LoVo (cell line): ENCODE results near the gene CYP2A13.
"Not testable (repeated sequence)": the region's sequence is repeated elsewhere in the genome, so short reads cannot be mapped to it uniquely, and the experiment has no call there.

Experiments used
- DNase-seq: peaks from one replicate; pipeline ENCODE4 v3.0.0-alpha.2; 2016; ENCODE audit warnings: low spot score

Gene CYP2A13, protein sequence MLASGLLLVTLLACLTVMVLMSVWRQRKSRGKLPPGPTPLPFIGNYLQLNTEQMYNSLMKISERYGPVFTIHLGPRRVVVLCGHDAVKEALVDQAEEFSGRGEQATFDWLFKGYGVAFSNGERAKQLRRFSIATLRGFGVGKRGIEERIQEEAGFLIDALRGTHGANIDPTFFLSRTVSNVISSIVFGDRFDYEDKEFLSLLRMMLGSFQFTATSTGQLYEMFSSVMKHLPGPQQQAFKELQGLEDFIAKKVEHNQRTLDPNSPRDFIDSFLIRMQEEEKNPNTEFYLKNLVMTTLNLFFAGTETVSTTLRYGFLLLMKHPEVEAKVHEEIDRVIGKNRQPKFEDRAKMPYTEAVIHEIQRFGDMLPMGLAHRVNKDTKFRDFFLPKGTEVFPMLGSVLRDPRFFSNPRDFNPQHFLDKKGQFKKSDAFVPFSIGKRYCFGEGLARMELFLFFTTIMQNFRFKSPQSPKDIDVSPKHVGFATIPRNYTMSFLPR

DNA sequence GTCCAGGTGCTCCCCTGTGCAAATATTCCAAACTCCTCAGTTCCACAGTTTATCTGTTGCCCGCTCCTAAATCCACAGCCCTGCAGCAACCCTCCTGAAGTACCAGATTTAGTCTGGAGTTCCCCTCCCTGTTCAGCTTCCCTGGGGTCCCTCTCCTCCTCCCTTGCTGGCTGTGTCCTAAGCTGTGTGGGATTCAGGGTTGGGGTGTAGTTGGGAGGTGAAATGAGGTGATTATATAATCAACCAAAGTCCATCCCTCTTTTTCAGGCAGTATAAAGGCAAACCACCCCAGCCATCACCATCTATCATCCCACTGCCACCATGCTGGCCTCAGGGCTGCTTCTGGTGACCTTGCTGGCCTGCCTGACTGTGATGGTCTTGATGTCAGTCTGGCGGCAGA, at the start of gene CYP2A13:
Gene CYP2A13, plus strand, starts transcription at position 301 of the 400 bp plus-strand sequence. Its CDS starts 21 bp downstream, at position 322.
- no peak for DNase-seq

DNA sequence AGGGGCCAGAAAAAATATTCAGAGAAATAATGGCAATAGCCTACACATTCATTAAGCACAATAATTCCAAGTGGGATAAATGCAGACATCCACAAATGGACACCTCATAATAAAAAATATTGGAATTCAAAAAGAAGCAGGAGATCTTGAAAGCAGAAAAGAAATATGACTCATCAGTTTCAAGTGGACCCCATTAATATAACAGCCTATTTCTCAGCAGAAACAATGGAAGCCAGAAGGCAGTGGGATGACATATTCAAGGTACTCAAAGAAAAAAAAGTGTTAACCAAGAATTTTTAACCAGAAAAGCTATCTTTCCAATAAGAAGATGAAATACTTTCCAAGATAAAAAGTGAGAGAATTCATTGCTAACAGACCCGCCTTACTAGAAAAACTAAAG, 48.4 kb upstream of the CYP2A13 start:
- no peak for DNase-seq

DNA sequence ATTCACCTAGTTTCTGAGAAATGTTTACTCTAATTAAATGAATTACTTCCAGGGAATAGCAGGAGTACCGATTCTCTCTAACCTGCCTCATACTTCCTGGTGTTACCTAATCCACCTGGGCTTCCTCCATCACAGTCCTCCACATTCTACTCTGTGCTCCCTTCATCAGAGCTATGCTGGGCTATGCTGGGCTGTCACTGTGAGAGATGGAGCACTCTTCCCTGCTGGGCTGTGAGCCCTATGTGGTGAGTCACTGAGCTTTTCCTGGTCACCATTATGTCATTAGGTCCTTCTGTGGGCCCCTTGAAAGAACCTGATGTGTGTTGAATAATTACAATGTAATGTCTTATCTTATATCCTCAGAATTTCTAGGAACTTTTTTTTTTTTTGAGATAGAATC, 43.2 kb upstream of the CYP2A13 start:
- not testable (repeated sequence) for DNase-seq

DNA sequence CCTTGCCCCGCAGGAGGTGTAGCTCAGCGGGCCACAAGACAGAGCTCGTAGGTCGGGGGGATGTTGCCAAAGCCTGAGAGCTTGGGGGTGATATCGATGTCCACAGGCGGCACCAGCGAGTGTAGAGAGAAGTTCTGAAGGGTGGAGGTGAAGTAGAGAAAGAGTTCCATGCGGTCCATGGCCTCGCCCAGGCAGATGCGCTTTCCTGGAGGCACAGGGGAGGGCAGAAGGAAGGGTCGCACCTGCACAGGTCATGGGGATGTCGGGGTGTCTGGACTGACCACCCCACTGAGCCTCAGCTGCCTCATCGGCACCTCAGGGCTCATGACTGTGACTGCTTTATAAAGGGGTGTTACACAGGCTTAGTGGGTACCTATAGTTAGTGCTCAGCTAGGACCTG, 37.8 kb upstream of the CYP2A13 start:
- DNase-seq: no peak

DNA sequence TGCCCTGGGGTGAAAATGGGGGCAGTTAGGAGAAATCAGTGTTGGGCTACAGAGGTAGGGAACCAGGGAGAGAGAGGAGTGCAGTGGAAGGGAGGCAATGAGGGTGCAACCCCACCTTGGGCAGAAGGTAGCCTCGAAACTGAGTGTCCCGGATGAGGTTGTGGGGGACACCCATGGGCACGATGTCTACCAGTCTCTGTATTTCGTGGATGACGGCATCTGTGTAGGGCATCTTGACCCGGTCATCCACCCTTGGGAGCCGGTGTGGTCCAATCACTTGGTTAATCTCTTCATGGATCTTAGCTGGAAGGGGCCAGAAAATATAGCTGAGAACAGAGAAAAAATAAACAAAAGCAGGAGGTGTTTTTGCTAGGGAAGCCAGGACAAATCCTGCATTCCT, 36.1 kb upstream of the CYP2A13 start:
- DNase-seq: not testable (repeated sequence)

DNA sequence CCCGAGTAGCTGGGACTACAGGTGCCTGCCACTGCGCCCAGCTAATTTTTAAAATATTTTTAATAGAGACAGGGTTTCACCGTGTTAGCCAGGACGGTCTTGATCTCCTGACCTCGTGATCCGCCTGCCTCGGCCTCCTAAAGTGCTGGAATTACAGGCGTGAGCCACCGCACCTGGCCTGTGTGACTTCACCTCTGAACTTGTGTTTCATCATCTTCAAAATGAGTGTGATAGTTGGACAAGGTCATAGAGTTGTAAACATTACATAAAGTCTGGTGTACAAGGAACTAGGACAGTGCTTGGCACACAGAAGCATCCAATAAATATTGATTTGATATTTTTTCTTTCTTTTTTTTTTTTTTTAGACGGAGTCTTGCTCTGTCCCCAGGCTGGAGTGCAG, 34.9 kb upstream of the CYP2A13 start:
- DNase-seq: not testable (repeated sequence)

DNA sequence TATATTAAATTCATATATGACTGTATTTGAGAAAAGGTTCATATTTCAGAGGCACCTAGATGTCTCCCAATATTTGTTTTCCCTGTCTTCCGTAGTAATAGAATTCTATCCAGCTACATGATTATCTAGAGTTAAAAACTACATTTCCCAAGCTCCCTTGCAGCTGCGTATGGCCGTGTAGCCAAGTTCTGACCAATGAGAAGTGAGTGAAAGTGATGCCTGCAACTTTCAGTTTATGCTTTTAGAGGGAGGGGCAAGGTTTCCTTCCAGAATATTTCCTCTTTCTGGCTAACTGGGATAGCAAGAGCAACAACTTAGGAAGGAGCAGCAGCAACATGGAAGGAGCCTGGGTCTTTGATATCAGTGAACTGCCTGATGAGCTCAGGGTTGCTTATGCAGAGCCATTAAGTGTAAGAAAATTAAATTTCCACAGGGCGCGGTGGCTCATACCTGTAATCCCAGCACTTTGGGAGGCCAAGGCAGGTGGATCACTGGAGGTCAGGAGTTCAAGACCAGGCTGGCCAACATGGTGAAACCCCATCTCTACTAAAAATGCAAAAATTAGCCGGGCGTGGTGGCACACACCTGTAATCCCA, 23.2 kb upstream of the CYP2A13 start:
- no peak for DNase-seq

DNA sequence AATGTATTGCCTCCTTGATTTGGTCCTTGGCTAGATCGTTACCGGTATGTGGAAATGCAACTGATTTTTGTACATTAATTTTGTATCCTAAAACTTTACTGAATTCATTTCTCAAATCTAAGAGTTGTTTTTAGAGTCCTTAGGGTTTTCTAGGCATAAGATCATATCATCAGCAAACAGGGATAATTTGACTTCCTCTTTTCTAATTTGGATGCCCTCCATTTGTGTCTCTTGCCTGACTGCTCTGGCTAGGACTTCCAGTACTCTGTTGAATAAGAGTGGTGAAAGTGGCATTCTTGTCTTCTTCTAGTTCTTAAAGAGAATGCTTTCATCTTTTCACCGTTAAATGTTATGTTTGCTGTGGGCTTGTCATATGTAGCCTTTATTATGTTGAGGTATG, 12.0 kb upstream of the CYP2A13 start:
- DNase-seq: no peak

DNA sequence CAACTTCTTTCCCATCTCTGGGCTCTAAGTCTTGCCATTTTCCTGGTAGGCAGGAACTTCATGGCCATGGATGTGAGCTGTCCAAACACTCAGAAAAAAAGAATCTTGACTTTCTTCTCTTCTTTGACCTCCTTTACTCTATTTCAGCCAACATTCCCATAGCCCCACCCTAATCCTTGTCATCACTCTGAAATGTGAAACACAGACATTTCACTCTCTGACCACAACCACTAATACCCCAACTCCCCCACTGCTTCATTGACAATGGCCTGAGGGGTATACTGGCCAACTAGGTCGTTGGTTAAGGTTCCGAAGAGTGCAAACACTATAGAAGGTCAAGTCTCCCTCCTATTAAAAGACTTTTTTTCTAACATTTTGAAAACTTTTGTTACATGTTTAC, 4.7 kb upstream of the CYP2A13 start:
- peak; percentile 36 for DNase-seq

DNA sequence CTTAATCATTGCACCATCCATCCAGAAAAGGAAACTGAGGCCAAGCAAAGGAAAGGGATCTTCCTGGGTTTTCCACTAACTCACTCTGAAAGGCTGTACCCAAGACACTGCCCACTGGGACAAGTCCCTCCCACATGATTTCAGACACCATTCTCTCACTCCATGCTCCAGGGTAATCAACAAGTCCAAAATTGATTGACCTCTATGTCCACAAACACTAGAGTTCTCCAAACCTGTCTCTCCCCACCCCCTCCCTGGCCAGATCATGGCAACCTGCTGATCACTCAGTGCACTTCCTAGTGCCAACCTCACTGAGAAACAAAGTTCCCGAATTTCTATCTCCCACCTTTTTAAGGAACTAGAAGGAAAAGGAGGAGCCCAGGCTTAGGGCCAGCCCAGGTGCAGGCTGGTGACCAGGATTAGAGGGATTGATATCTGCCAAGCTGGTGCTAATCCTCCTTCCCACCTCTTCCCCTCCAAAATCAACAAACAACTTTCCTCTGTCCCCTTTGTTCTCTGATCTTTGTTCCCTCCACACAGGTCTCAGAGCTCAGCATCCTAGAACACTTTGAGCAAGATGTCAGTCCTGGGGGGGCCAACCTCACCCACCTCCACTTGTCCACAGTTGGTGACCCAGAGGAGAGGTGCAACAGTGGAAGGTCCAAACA, 2.4 kb upstream of the CYP2A13 start:
- no peak for DNase-seq

DNA sequence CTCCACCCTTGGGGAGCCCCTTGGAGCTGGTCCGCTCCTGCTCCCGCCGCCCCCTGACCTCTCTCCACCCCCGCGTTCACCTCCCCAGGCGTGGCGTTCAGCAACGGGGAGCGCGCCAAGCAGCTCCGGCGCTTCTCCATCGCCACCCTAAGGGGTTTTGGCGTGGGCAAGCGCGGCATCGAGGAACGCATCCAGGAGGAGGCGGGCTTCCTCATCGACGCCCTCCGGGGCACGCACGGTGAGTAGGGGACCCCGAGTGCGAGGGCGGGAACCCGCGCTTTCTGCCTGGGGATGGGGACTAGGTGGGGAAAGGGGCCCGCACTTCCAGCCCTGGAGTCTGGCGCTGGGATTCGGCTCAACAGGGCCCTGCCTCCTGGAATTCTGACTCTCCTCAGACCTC, 1.7 kb downstream of the CYP2A13 start:
- DNase-seq: no peak

DNA sequence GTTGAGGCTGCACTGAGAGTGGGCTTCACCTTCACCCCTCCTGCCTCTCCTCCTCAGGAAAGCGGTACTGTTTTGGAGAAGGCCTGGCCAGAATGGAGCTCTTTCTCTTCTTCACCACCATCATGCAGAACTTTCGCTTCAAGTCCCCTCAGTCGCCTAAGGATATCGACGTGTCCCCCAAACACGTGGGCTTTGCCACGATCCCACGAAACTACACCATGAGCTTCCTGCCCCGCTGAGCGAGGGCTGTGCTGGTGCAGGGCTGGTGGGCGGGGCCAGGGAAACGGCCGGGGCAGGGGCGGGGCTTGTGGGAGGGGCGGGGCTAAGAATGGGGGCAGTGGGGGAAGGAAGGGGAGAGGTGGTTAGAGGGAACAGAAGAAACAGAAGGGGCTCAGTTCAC, 7.5 kb downstream of the CYP2A13 start:
- DNase-seq: no peak

DNA sequence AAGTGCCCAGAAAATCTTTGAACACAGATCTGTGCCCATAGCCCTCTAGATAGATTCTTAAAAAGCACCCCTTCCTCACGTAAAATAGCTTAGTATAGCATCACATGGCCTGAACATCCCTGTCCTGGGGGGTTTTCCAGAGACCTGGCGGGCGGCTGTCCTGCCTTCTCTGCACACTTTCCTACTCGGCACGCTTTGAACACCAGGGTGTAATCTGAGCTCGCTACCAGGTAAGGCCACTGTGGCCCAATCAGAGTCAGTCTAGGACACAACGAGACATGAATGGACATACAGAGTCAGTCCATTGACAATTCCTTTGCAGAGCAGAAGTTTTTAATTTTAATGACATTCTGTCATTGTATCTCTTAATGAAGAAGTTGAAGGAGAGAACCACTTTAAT, 8.1 kb downstream of the CYP2A13 start:
- DNase-seq: no peak

DNA sequence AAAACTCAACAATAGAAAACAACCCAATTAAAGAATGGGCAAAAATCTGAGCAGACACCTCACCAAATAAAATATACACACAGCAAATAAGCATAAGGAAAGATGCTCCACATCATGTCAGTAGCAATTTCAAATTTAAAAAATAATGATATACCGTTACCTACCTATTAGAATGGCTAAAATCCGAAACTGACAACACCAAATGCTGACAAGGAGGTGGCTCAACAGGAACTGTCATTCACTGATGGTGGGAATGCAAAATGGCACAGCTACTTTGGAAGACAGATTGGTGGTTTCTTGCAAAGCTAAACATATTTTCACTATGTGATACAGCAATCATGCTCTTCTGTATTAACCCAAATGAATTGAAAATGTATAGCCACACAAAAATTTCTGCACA, 9.1 kb downstream of the CYP2A13 start:
- DNase-seq: no peak

DNA sequence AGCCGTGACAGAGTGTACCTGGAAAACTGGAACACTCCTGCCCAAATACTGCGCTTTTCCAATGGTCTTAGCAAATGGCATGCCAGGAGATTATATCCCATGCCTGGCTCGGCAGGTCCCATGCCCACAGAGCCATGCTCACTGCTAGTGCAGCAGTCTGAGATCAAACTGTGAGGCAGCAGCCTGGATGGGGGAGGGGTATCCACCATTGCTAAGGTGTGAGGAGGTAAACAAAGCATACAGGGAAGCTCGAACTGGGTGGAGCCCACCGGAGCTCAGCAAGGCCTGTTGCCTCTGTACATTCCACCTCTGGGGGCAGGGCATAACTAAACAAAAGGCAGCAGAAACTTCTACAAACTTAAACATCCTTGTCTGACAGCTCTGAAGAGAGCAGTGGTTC, 10.5 kb downstream of the CYP2A13 start:
- DNase-seq: no peak

DNA sequence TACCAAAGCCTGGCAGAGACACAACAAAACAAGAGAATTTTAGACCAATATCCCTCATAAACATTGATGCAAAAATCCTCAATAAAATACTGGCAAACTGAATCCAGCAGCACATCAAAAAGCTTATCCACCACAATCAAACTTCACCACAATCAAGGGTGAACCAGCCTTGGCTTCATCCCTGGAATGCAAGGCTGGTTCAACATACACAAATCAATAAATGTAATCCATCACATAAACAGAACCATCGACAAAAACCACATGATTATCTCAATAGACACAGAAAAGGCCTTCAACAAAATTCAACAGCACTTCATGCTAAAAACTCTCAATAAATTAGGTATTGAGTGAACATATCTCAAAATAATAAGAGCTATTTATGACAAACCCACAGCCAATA, 14.0 kb downstream of the CYP2A13 start:
- not testable (repeated sequence) for DNase-seq

DNA sequence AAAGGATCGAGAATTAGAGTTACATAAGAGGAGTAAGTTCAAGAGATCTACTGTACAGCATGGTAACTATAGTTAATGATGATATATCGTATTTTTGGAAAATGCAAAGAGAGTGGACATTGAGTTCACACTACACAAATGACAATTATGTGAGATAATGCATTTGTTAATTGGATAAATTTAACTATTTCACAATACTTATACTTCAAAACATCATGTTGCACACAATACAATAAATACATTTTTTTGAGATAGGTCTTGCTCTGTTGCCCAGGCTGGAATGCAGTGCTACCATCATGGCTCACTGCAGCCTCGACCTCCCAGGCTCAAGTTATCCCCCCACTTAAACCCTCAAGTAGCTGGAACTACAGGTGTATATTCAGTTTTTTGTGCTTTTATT, 17.9 kb downstream of the CYP2A13 start:
- no peak for DNase-seq

DNA sequence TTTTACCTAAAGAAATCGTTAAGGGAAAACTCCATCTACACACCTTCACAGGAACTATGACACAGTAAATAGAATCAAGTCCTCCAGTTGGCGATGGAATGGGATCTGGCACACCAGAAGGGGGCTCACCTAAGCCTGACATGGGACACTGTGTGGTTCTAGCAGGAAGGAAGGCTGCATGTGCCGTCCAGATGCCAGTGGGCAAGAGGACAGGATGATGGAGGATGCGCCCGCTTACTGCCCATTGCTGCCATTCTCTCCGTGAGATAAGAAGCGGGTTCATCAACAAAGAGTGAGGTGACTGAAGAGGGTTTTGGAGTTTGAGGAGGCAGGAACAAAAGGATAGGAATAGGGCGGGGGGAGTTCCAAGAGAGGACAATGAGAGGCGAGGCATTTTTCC, 23.0 kb downstream of the CYP2A13 start:
- DNase-seq: no peak

DNA sequence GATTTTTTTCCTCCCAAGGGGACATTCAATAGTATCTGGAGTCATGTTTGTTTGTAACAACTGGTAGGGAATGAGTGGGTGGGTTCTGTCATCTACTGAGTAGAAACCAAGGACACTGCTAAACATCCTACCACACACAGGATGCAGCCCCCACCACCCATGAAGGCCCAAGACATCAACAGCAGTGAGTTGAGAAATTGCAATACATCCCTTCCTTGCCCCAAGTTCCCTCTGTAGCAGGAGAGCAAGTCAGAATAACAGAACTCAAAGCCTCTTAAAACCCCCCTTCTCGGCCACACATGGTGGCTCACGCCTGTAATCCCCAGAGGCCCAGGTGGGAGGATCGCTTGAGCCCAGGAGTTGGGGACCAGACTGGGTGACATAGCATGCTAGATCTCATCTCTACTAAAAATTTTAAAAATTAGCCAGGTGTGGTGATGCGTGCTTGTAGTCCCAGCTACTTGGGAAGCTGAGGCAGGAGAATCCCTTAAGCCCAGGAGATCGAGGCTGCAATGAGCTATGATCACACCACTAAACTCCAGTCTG, 23.6 kb downstream of the CYP2A13 start:
- DNase-seq: no peak

DNA sequence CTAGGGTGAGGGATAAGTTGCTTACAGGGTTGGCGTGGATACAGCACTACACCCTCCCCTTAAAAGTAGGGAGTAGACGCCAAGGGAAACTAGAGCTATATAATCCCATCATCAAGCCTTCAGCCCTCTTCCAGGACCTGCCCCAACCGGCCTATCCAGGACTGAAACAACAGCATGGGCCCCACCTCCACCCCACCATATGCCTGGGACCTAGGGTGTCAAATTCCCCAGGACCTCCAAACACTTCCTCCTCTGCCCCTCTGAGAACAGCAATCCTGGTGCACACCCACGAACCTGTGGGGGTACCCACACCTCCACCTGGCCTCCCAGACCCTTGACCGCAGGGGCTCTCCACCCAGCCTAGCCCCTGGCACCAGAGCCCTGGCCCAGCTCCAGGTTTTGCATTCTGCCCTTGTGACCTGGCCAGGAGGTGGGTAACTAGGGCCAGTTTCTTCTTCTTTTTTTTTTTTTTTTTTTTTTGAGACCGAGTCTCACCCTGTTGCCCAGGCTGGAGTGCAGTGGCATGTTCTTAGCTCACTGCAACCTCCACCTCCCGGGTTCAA, 24.6 kb downstream of the CYP2A13 start:
- DNase-seq: no peak

DNA sequence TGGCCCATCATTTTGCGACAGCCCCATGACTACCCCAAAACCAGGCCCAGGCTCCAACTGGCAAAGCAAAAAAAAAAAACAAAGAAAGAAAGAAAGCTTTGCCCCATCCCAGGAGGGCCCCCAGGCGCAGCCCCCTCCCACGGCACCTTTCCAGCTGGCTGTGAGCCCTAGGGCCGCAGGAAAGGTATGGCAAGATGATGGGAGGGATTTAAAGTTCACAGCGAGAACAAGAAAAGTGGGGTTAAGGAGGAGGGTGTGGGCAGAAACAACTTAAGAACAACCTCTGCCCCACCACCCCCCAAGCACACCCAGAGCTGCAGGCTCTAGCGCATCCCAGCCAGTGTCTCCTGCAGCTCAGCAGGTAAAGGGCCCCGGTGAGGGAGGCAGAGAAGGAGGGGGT, 25.9 kb downstream of the CYP2A13 start, which contains the start of gene CYP2F1:
Gene CYP2F1, plus strand, starts transcription at position 301 of the 400 bp plus-strand sequence. CDS start 1,757 bp downstream, outside the sequence.
- no peak for DNase-seq

DNA sequence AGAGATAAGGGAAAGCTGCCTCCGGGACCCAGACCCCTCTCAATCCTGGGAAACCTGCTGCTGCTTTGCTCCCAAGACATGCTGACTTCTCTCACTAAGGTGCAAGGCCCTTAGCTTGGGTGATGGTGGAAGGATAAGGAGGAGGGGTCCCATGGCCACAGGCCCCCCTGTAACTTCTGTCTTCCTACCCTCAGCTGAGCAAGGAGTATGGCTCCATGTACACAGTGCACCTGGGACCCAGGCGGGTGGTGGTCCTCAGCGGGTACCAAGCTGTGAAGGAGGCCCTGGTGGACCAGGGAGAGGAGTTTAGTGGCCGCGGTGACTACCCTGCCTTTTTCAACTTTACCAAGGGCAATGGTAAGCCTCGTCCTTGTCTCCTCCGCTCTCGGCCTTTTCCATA, 28.0 kb downstream of the CYP2A13 start:
- DNase-seq: no peak
